Right atrium auricular region (tissue), 2 donors: ENCODE results near the gene AURKB. TPM values are rescaled to one million over a fixed set of nuclear protein-coding genes. Genes with fewer than 3 reads are reported as not detected.

Experiments used
- DNase-seq: peaks from one replicate; pipeline ENCODE4 v3.0.0-alpha.2; 2019; ENCODE audit warnings: low spot score
- H3K27ac ChIP-seq, 2 donors: fragments of 200-600 bp; sonication (generic); 1 replicate in 1 of 2; 2 replicates in 1 of 2; pipeline ENCODE4 v1.5.1; 2016 to 2019
- H3K27me3 ChIP-seq, 2 donors: fragments of 200-600 bp; sonication (generic); one replicate each; pipeline versions ENCODE4 v1.5.1 to v1.6.0; 2017 to 2019
- H3K36me3 ChIP-seq: fragments of 200-600 bp; sonication (generic); one replicate; pipeline ENCODE4 v1.5.1; 2016
- H3K4me1 ChIP-seq, 2 donors: fragments of 200-600 bp; sonication (generic); one replicate each; pipeline versions ENCODE4 v1.5.1 to v1.6.0; 2017 to 2019
- H3K4me3 ChIP-seq, 2 donors: fragments of 200-600 bp; sonication (generic); 1 replicate in 1 of 2; 2 replicates in 1 of 2; pipeline ENCODE4 v1.5.1; 2017 to 2019; ENCODE audit warnings: mild to moderate bottlenecking in 1 of 2, moderate library complexity in 1 of 2
- H3K9me3 ChIP-seq, 2 donors: fragments of 200-600 bp; sonication (generic); one replicate each; pipeline ENCODE4 v1.5.1; 2019
- CTCF ChIP-seq, 2 donors: fragments of 200-600 bp; sonication (generic); IDR thresholded peaks; one replicate each; pipeline ENCODE4 v1.5.1; 2019; ENCODE audit warnings: antibody characterized with exemption in 2 of 2
- microRNA counts, 2 donors: library from miRNA; unstranded; fragments of <30 nt; microRNA quantifications; one replicate each; lab custom pipeline; 2016 to 2017
- microRNA-seq, 2 donors: library from miRNA; unstranded; fragments of <30 nt; microRNA quantifications; one replicate each; pipeline ENCODE4, GENCODE V29; 2016 to 2017; ENCODE audit warnings: borderline number of aligned reads in 2 of 2, borderline replicate concordance in 1 of 2
- total RNA-seq, 2 donors: library from RNA; depleted of rRNA; stranded (reverse); fragments of >200 nt; gene quantifications; one replicate each; pipeline ENCODE4 v1.1.0, GENCODE V29; 2016

Gene AURKB
- total RNA-seq, 2 donors from 2014 or later = 1.8 TPM; not detected in 1

GRCh38 chr17:8158267-8159031 lies 51.9 kb downstream of the AURKB start:
- H3K27me3 ChIP-seq = no peaks in the 10 kb centered on the region
- peak overlapping the region; percentile 99 for H3K27ac ChIP-seq
- TF ChIP-seq CTCF (IDR thresholded peaks at IDR 0.05) = peak; percentile 93 to 95
- DNase-seq = peak; percentile 99
- peaks cover 0 to 48% of the 10 kb centered on the region in 2 donors for H3K4me1 ChIP-seq
- no peaks in the 10 kb centered on the region for H3K9me3 ChIP-seq
- H3K4me3 ChIP-seq = no peak overlapping the region
- peaks cover 23% of the 10 kb centered on the region for H3K36me3 ChIP-seq

- Histone ChIP-seq H3K9me3 (no peaks in the 10 kb centered on the region), H3K4me3 (peak overlapping the region; percentile 83 to 95), H3K4me1 (peaks cover 0 to 47% of the 10 kb centered on the region in 2 donors), H3K36me3 (peaks cover 34% of the 10 kb centered on the region), H3K27me3 (no peaks in the 10 kb centered on the region), H3K27ac (peak overlapping the region; percentile 100)
- DNase-seq = peak; percentile 100
- TF ChIP-seq CTCF (IDR thresholded peaks at IDR 0.05) = no peak
Observed at GRCh38 chr17:8156246-8156992, 54.0 kb downstream of the AURKB start.

- Histone ChIP-seq H3K4me1 (peaks cover 0 to 43% of the 10 kb centered on the region in 2 donors), H3K9me3 (no peaks in the 10 kb centered on the region), H3K27ac (peak overlapping the region; percentile 100), H3K4me3 (peak overlapping the region; percentile 83 to 95), H3K36me3 (peaks cover 29% of the 10 kb centered on the region), H3K27me3 (no peaks in the 10 kb centered on the region)
- DNase-seq = no peak
- no peak for TF ChIP-seq CTCF (IDR thresholded peaks at IDR 0.05)
Observed at GRCh38 chr17:8155996-8156245, 54.5 kb downstream of the AURKB start.

- Histone ChIP-seq H3K27ac (peak overlapping the region; percentile 100), H3K36me3 (peaks cover 29% of the 10 kb centered on the region), H3K4me1 (peaks cover 0 to 43% of the 10 kb centered on the region in 2 donors), H3K4me3 (peak overlapping the region; percentile 83 to 95), H3K27me3 (no peaks in the 10 kb centered on the region), H3K9me3 (no peaks in the 10 kb centered on the region)
- no peak for DNase-seq
- no peak for TF ChIP-seq CTCF (IDR thresholded peaks at IDR 0.05)
Observed at GRCh38 chr17:8155231-8155995, 55.0 kb downstream of the AURKB start.

MicroRNA genes within 50 kb of the gene (microRNA counts, 767-probe panel; counts per million panel counts)
- 0 to 961 counts per million in 2 donors for microRNA hsa-miR-4521 (lab: Ali Mortazavi, UCI)

Small RNA genes within 50 kb of the gene (microRNA-seq; reads per million reads assigned to microRNA genes)
- 2.8 to 5.0 reads per million in 2 donors for gene MIR4521

Other genes starting within 250 kb of the AURKB start
- gene GUCY2D, start 208.0 kb downstream of the AURKB start, total RNA-seq = not detected
- 1 to 10 TPM; 1.2 to 1.8 TPM for gene ALOX15B, start 171.5 kb downstream of the AURKB start, total RNA-seq
- gene ALOX12B, start 122.9 kb downstream of the AURKB start, total RNA-seq = under 1 TPM in 1 of 2 donors, not detected in 1; 0.43 TPM
- under 1 TPM in 1 of 2 donors, not detected in 1; 0.20 TPM for gene ALOXE3, start 92.1 kb downstream of the AURKB start, total RNA-seq
- gene HES7, start 86.5 kb downstream of the AURKB start, total RNA-seq = not detected
- 10 to 100 TPM; 59.4 to 75.0 TPM for gene PER1, start 58.2 kb downstream of the AURKB start, total RNA-seq
- gene VAMP2, start 47.6 kb downstream of the AURKB start, total RNA-seq = 10 to 100 TPM; 27.4 to 39.7 TPM
- 10 to 100 TPM in 1 of 2 donors, 1 to 10 TPM in 1; 7.3 to 11.0 TPM for gene TMEM107, start 34.2 kb downstream of the AURKB start, total RNA-seq
- gene BORCS6, start 20.4 kb downstream of the AURKB start, total RNA-seq = 10 to 100 TPM; 10.2 to 10.8 TPM
- gene CTC1, start 37.5 kb upstream of the AURKB start, total RNA-seq = 1 to 10 TPM; 4.2 to 8.6 TPM
- 1 to 10 TPM; 4.4 to 5.3 TPM for gene PFAS, start 38.7 kb upstream of the AURKB start, total RNA-seq
- gene RANGRF, start 78.1 kb upstream of the AURKB start, total RNA-seq = 10 to 100 TPM; 24.1 to 29.9 TPM
- 1 to 10 TPM; 1.2 to 1.6 TPM for gene SLC25A35, start 84.8 kb upstream of the AURKB start, total RNA-seq
- 10 to 100 TPM in 1 of 2 donors, 1 to 10 TPM in 1; 5.9 to 18.7 TPM for gene ARHGEF15, start 99.7 kb upstream of the AURKB start, total RNA-seq
- gene ODF4, start 129.3 kb upstream of the AURKB start, total RNA-seq = not detected
- gene RPL26, start 172.6 kb upstream of the AURKB start, total RNA-seq = 1,000 to 10,000 TPM; 1,618 to 2,343 TPM
- not detected for gene RNF222, start 187.3 kb upstream of the AURKB start, total RNA-seq
- 10 to 100 TPM; 34.9 to 38.7 TPM for gene NDEL1, start 225.3 kb upstream of the AURKB start, total RNA-seq